HG03571 (cell line): ENCODE measurements around the gene VAPB.

Experiments used
- ATAC-seq: cut with Tn5 transposase; IDR thresholded peaks from one replicate; pipeline ENCODE4 v1.9.1; 2021; ENCODE audit not compliant: unreplicated experiment

VAPB gene

DNA sequence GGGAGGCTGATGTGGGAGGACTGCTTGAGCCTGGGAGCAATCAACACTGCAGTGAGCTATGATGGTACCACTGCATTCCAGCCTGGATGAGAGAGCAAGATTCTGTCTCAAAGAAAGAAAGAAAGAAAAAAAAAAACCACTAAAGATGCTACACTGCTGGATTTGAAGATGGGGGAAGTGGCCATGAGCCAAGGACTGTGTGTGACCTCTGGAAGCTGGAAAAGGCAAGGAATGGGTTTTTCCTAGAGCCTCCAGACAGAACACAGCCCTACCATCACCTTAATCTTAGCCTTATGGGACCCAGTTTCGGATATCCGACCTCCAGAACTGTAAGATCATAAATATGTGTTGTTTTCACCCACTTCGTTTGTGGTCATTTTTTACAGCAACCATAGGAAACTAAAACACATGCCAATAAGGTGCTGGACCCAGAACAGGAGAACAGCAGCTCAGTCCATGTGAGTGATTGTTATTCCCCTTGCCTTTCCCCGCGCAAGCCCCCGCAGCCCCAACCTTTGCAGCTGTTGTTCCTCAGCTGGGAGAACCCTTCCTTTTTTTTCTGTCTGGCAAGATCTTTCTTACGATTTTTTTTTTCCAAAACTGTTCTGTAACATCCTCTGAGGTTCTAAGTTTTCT, 11.1 kb upstream of the VAPB start:
- ATAC-seq = no peak

DNA sequence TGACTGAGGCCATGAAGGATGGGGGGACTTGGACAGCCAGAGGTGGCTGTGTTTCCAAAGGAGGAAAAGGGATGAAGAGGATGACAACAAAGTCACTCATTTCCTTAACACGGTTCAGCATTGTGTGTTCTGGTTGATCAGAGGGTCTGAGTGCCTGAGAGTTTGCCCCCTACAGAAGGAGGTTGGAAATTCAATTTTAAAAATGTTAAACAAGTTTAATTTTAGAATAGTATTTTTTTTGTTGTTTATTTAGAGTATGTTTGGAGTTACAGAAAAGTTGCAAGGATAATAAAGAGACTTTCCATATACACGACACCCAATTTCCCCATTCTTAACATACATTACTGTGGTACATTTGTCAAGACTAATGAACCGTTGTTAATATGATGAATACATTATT, 10.3 kb upstream of the VAPB start:
- no peak for ATAC-seq

GRCh38 chr20:58381627-58382026, 7.4 kb upstream of the VAPB start:
- ATAC-seq = no peak

DNA sequence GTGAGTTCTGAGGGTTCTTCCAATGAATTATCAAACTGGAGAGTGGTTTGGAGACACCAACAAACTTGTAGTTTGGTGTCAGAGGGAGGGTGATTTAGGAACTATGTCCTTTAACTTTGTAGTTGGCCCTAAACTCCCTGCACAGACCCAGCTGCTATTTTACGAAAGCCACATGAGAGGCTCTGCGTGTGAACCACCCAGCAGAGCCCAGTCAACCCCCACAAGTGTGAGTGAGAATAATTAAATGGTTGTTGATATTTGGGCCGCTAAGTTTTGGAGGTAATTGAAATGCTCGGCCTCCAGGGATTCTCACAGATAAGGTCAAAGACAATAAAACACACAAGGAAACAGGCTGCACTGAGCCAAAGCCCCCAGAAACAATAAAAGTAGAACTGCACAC, 6.9 kb upstream of the VAPB start:
- no peak for ATAC-seq

- ATAC-seq = no peak
Observed at GRCh38 chr20:58384821-58385220, 4.2 kb upstream of the VAPB start.

DNA sequence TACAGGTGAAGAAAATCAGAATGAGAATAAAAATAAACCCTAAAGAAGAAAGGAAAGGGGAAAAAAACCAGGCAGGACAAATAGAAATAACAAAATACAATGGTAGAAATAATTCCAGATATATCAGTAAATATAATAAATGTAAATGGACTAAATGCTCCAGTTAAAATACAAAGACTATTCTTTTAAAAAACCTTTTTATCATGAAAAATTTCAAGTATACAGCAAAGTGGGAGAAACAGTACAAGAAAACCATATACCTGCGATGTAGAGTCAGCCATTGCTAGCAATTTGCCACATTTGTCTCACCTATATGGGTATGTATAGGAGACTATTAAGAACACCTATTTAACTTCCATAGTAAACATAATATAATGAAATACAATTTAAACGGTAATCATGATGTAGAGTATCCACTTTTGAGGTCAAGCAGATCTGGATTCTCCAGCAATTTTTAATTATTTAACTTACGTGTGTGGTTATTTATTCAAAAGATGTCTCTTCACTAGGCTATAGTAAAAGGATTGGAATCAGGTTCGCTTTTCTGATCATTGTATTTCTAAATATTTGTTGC, 914 bp upstream of the VAPB start:
- ATAC-seq = no peak

DNA sequence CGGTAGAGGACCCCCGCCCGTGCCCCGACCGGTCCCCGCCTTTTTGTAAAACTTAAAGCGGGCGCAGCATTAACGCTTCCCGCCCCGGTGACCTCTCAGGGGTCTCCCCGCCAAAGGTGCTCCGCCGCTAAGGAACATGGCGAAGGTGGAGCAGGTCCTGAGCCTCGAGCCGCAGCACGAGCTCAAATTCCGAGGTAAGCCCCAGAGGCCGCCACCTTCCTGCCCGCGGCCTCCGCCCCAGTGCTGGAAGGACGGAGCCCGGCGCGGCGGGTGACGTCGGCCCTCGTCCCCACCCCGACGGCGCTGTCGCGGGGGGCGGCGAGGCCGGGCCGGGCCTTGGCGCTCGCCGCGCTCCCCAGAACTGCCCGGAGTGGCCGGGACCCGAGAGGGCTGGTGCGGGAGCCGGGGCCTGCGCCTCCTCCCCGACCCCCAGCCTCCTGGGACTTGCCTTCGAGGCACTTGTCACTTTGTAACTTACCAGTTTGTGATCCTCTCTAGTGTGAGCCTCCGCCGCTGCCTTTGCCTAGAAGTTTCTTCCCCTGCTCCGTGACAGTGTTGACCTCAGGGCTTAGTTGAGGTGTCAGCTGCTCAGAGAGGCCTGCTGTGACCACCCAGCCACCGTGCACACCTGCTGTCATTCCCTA, 417 bp downstream of the VAPB start:
- ATAC-seq = peak; percentile 24

DNA sequence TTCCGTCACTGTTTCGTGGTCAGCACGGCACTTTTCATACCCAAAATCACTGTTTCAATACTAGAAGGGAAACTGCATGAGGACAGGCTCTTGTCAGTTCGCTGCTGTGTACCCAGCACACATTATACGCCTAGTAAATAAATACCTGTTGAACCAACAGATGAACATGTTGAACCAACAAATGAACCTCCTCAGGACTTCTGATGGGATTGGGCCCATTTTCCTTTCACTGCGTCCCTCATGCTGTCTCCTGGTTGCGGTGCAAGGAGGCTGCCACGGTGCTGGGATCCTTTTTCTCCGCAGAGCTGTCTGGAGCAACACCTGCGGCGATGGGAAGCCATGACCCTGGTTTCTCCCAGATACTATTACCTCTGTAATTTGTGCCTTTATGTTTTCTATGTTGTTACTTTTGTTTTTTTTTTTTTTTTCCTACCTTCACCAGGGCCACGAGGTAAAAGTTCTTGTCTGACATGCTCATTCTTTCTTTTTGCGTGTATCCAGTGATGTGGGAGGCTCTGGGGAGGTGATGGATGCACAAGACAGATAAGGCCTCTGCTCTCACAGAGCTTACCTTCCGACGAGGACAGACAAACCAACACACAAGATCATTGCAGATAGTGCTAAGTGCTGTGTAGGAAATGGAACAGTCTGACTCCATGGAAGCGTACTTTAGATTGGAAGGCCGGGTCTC, 1.1 kb downstream of the VAPB start:
- ATAC-seq = no peak

GRCh38 chr20:58390659-58391035, 1.6 kb downstream of the VAPB start:
- no peak for ATAC-seq

DNA sequence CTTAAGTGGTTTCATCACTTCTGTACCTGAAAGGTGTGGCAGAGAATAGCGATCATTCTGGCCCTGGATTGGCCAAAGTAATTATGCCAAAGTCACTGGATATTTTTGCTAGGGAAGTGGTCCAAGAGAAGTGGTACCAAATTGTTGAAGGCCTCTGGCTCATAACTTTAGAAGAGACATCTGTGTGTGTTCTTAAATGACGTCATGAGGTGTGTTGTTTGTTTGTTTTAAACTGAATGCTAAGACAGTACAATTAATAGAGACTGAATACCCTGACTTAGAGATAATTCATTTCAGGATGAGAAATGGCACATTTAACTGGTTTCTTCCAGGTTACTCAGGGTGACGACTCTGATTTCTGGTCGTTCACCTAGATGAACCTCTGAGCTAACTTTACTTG, 3.3 kb downstream of the VAPB start:
- no peak for ATAC-seq

DNA sequence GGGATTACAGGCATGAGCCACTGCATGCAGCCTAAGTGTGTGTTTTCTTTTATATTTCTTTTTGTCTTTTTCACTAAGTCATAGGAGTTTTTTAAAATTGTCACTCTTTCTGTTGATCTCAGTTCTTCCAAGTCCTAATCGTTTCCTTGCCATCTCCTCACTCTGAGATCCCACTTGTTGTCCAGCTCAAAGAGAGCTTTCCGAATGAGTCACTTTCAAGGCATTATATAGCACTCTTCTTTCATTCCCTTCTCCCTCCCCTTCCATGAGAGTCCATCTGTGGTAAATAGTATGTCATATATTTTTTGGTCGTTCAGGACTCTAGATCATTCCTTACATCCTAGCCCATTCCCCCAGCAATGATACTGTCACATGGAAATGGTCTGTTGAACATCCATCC, 4.3 kb downstream of the VAPB start:
- no peak for ATAC-seq

- ATAC-seq = no peak
Observed at GRCh38 chr20:58394801-58395200, 5.8 kb downstream of the VAPB start.

- no peak for ATAC-seq
Observed at GRCh38 chr20:58395604-58396003, 6.6 kb downstream of the VAPB start.

GRCh38 chr20:58397429-58397828, 8.4 kb downstream of the VAPB start:
- ATAC-seq = no peak

DNA sequence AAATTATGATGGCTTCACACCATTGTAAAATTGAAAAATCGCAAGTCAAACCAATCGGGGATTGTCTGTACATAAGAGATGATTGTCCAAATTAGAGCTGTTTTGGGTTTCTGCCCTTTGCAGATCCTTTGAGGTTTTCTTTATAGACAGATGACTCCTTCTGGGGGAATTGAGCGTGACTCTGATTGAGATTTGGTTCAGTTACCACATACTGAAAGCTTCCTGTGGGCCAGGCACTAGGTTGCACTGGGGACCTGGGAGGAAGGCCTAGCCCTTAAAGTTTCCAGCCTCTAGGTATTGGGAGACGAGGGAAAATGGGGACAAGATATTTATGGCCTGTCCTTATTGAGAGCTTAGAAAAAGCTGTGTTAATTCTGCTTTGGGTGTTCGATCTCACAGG, 9.2 kb downstream of the VAPB start:
- ATAC-seq = no peak

- no peak for ATAC-seq
Observed at GRCh38 chr20:58399926-58400325, 10.9 kb downstream of the VAPB start.

DNA sequence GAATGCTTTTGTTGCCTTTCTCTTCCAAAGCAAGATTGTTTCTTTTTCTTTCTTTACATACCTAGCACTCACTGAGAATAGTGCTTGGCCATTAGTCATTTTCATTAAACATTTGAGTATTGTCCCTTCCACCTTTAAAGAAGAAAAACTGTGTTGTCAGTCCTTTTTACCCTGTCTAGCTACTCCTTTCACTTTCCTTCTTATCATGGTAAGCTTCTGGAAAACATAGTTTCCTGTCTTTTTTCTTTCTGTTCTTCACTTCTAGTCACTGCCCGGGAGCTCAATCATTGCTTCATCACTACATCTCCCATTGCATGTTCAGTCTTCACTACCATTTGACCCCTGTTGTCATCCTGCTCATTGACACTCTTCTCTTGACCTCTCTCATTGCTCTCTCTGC, 12.1 kb downstream of the VAPB start:
- ATAC-seq = no peak

DNA sequence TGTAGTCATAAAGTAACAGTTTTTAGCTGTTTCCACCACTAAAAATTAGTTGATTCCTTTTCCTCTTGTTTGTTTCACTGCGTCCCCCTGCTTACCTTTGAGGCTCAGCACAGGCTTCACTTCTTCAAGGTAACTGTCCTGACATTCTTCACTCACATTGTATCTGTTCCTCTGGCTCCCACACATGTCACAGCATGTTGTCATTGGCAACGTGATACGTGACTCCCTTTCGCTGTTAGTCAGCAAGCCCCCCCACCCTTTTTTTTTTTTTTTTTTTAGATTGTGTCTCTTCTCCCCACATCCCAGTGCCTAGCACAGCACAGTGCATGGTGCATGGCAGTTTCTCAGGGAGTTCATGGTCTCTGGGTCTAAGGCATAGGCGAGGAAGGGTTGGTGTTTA, 13.3 kb downstream of the VAPB start:
- ATAC-seq = no peak

- peak; percentile 63 for ATAC-seq
Observed at GRCh38 chr20:58402827-58403226, 13.8 kb downstream of the VAPB start.

- ATAC-seq = peak; percentile 24
Observed at GRCh38 chr20:58403272-58403671, 14.2 kb downstream of the VAPB start.

- ATAC-seq = no peak
Observed at GRCh38 chr20:58405504-58406291, 16.7 kb downstream of the VAPB start.
